GDM1 (cell line): ENCODE results near the gene INPP4B.
"Not testable (repeated sequence)": the region's sequence is repeated elsewhere in the genome, so short reads cannot be mapped to it uniquely, and the experiment has no call there.

ENCODE experiments used
- DNase-seq: peaks from one replicate; lab custom pipeline; 2025; lab: John Stamatoyannopoulos, UW

INPP4B gene

DNA sequence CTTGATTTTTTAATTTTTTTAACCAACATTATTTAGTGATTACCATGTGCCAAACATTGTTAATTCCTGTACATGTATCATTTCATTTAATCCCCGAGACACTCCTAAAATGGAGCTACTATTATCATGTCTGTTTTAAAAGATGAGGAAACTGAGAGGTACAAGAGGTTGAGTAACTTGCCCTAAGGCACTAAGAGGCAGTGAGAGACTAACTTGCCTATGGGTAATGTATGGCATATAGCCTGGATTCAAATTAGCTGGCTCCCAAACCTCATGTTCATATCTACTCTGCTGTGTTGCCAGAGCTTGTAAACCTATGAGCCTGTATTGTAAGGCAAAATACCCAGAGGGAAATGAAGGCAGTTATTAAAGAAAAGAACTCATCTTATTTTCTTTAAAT is 766.1 kb downstream of the INPP4B start:
- DNase-seq: no peak

GRCh38 chr4:142077048-142077447 is 769.1 kb downstream of the INPP4B start:
- no peak for DNase-seq

- not testable (repeated sequence) for DNase-seq
These were observed 777.8 kb downstream of the INPP4B start for GRCh38 chr4:142068304-142068703.

- not testable (repeated sequence) for DNase-seq
These were observed 779.5 kb downstream of the INPP4B start for GRCh38 chr4:142066562-142066961.

- DNase-seq: no peak
These were observed 780.9 kb downstream of the INPP4B start for GRCh38 chr4:142065086-142065647.

- DNase-seq: no peak
These were observed 781.9 kb downstream of the INPP4B start for GRCh38 chr4:142064181-142064580.

GRCh38 chr4:142045996-142046395 is 800.1 kb downstream of the INPP4B start:
- no peak for DNase-seq

GRCh38 chr4:142044271-142044670 is 801.8 kb downstream of the INPP4B start:
- no peak for DNase-seq

DNA sequence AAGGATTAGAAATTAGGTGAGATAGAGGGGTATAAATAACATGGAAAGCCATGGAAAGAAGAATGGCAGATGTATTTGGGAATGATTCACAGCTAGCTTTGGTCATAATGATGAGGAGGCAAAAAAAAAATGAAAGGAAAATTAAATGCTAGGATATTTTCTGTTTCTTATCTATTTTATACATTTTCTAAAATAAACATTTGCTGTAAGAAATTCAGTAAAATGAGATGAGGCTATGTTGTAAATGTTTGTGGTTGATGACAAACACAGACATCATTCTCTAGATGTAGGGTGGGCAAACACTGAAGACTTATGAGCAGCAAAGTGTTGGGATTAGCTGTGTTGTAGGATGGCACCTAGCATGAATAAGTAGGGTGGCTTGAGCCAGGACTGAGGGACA is 802.6 kb downstream of the INPP4B start:
- no peak for DNase-seq

DNA sequence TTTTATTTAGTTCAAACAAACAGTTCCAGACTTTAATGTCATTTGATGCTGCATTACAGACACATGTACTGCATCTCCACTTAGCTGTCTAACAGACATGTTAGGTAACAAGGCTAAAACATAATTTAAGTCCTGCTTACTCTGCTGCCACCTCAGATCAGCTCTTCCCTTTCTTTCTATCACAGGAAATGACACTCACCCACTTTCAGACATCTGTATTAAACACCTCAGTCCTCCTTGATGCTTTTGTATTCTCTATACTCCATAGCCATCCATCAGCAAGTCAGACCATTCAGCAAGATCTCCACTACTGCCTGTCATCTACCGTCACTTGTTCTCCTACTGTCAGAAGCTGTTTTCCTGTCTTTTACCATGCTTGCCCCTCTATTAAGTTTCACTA is 804.3 kb downstream of the INPP4B start:
- DNase-seq: no peak

DNA sequence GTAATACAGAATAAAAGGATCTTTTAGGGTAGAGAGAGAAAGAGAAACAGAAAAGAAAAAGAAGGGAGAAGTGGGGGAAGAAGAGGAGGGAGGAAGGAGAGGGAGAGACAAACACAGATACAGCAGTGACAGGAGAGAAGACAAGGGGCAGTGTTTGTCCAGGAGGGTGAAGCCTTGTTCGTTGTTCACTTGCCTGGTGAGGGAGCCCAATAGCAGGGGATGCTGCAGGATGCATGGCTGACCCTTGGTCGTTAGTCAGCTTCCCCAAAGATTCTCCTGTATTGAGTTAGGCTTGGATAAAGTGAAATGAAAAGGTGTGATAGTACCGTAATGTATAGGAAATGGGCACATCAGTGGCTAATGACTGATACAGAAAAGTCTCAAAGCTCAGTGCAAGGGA is 806.1 kb downstream of the INPP4B start:
- DNase-seq: no peak

GRCh38 chr4:142036795-142037583 is 809.1 kb downstream of the INPP4B start:
- DNase-seq: no peak

DNA sequence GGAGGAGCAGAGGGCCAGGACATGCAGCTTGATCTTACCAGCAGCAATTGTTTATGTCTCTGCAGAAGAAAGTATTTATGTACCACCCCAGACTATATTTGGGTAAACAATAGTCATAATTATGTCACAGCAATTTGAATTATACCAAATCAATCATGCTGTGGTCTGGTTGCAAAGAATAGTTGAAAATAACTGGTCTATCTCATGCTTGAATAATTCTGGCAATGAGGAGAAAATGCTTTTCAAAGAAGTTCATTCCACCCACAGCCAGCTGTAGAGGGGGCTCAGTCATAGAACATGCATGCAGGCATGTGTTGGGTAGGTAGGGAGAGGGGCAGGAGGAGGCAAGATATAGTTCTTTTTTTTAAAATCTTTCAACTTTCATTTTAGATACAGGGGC is 810.5 kb downstream of the INPP4B start:
- no peak for DNase-seq

GRCh38 chr4:142034101-142034500 is 812.0 kb downstream of the INPP4B start:
- no peak for DNase-seq

GRCh38 chr4:142030010-142030409 is 816.1 kb downstream of the INPP4B start:
- DNase-seq: no peak

- DNase-seq: no peak
These were observed 824.3 kb downstream of the INPP4B start for GRCh38 chr4:142021761-142022160.

- no peak for DNase-seq
These were observed 824.9 kb downstream of the INPP4B start for GRCh38 chr4:142021181-142021580.

- DNase-seq: no peak
These were observed 830.1 kb downstream of the INPP4B start for GRCh38 chr4:142016031-142016430.

GRCh38 chr4:142009751-142010150 is 836.4 kb downstream of the INPP4B start:
- DNase-seq: no peak

DNA sequence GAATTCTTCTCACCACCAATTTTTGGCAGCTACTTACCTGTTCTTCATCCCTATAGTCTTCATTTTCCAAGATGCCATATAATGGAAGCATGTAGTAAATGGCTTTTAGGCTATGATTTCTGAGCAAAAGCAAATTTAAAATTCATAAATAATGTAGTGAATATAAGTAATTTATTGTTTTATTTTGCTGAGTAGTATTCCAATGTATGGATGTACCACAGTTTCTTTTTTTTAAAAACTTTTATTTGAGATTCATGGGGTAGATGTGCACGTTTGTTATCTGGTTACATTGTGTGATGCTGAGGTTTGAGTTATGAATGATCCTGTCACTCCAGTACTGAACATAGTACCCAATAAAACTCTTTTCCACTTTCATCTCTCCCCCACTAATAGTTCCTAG is 840.6 kb downstream of the INPP4B start:
- no peak for DNase-seq

GRCh38 chr4:141999446-142000143 is 846.5 kb downstream of the INPP4B start:
- DNase-seq: no peak

- no peak for DNase-seq
These were observed 851.0 kb downstream of the INPP4B start for GRCh38 chr4:141995056-141995455.

DNA sequence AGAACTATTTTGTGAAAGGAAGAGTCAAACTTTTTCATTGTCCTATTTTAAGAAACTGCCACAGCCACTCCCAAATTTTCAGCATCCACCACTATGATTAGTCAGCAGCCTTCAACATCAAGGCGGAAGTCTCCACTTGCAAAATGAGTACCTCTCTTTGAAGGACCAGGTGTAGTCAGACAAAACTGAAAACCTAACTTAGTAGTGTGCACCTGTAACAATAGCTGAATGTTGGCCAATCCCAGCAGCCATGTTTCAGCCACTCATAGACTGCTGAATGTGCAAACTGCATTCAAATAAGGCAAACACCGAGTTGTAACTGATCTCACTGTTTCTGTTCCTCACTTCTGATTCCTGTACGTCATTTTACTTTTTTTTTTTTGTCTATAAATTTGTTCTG is 868.7 kb downstream of the INPP4B start:
- no peak for DNase-seq
